HEK293 (cell line): Measurements from ENCODE around the gene LDB2.

Source experiments
- CTCF ChIP-seq: fragments of 450-650 bp; formaldehyde crosslinking; IDR thresholded peaks from 2 replicates; pipeline ENCODE4 v1.5.1; 2016; ENCODE audit warnings: missing biosample characterization, missing genetic modification characterization
- ZBTB49 ChIP-seq: fragments of 450-650 bp; formaldehyde crosslinking; IDR thresholded peaks from 2 replicates; pipeline ENCODE4 v1.5.1; 2016; ENCODE audit warnings: missing biosample characterization, missing genetic modification characterization, low read depth
- ZNF302 ChIP-seq: fragments of 450-650 bp; formaldehyde crosslinking; IDR thresholded peaks from 2 replicates; pipeline ENCODE4 v1.5.1; 2016; ENCODE audit warnings: missing biosample characterization, missing genetic modification characterization, low read depth

GRCh38 chr4:16496501-16496900 lies 401.9 kb downstream of the LDB2 start:
- TF ChIP-seq CTCF (tag by site-specific recombination) (no peak), ZNF302 (tag by site-specific recombination) (no peak), ZBTB49 (no peak)
